Measurements from ENCODE around the gene DNMT3A. TPM values are rescaled to one million over a fixed set of nuclear protein-coding genes. Genes with fewer than 3 reads are reported as not detected.

Gene DNMT3A
- total RNA-seq, 1 donor from 2014 or later, result 219 TPM

- no peak for TF ChIP-seq CTCF (IDR thresholded peaks at IDR 0.05; ENCODE audit: unreplicated experiment)
- no peaks in the 10 kb centered on the region for H3K27me3 Mint-ChIP-seq (ENCODE audit: low read depth)
- no peak overlapping the region for H3K27ac Mint-ChIP-seq
- H3K4me3 Mint-ChIP-seq, result no peak overlapping the region
- peaks cover 5% of the 10 kb centered on the region for H3K36me3 Mint-ChIP-seq
- DNase-seq (ENCODE audit: low spot score in 2 of 2, unreplicated experiment in 2 of 2), result no peak
- H3K4me1 Mint-ChIP-seq, result peaks cover 29% of the 10 kb centered on the region
- no peaks in the 10 kb centered on the region for H3K9me3 Mint-ChIP-seq
Measured at GRCh38 chr2:25375371-25375988, 33.8 kb upstream of the DNMT3A start.

GRCh38 chr2:25374827-25375226 is 33.1 kb upstream of the DNMT3A start:
- Mint-ChIP-seq H3K36me3 (peaks cover 5% of the 10 kb centered on the region), H3K27me3 (ENCODE audit: low read depth) (no peaks in the 10 kb centered on the region), H3K4me1 (peaks cover 34% of the 10 kb centered on the region), H3K27ac (no peak overlapping the region), H3K9me3 (no peaks in the 10 kb centered on the region), H3K4me3 (no peak overlapping the region)
- DNase-seq (ENCODE audit: low spot score in 2 of 2, unreplicated experiment in 2 of 2), result no peak
- TF ChIP-seq CTCF (IDR thresholded peaks at IDR 0.05; ENCODE audit: unreplicated experiment), result no peak

- Mint-ChIP-seq H3K27me3 (ENCODE audit: low read depth) (no peaks in the 10 kb centered on the region), H3K9me3 (no peaks in the 10 kb centered on the region), H3K4me1 (peaks cover 37% of the 10 kb centered on the region), H3K27ac (no peak overlapping the region), H3K4me3 (no peak overlapping the region), H3K36me3 (peaks cover 5% of the 10 kb centered on the region)
- no peak for TF ChIP-seq CTCF (IDR thresholded peaks at IDR 0.05; ENCODE audit: unreplicated experiment)
- no peak for DNase-seq (ENCODE audit: low spot score in 2 of 2, unreplicated experiment in 2 of 2)
Measured at GRCh38 chr2:25374411-25374810, 32.7 kb upstream of the DNMT3A start.

GRCh38 chr2:25373269-25373981 is 31.7 kb upstream of the DNMT3A start:
- Mint-ChIP-seq H3K36me3 (peaks cover 2% of the 10 kb centered on the region), H3K4me3 (no peak overlapping the region), H3K27me3 (ENCODE audit: low read depth) (no peaks in the 10 kb centered on the region), H3K9me3 (no peaks in the 10 kb centered on the region), H3K27ac (no peak overlapping the region), H3K4me1 (peaks cover 47% of the 10 kb centered on the region)
- no peak for TF ChIP-seq CTCF (IDR thresholded peaks at IDR 0.05; ENCODE audit: unreplicated experiment)
- DNase-seq (ENCODE audit: low spot score in 2 of 2, unreplicated experiment in 2 of 2), result no peak

GRCh38 chr2:25372405-25373268 is 30.9 kb upstream of the DNMT3A start:
- peak overlapping the region; percentile 21 for H3K27ac Mint-ChIP-seq
- TF ChIP-seq CTCF (IDR thresholded peaks at IDR 0.05; ENCODE audit: unreplicated experiment), result no peak
- DNase-seq (ENCODE audit: low spot score in 2 of 2, unreplicated experiment in 2 of 2), result no peak
- H3K4me3 Mint-ChIP-seq, result no peak overlapping the region
- peaks cover 46% of the 10 kb centered on the region for H3K4me1 Mint-ChIP-seq
- peaks cover 2% of the 10 kb centered on the region for H3K36me3 Mint-ChIP-seq
- H3K9me3 Mint-ChIP-seq, result no peaks in the 10 kb centered on the region
- H3K27me3 Mint-ChIP-seq (ENCODE audit: low read depth), result no peaks in the 10 kb centered on the region
